DND-41 (cell line): Measurements from ENCODE around the gene HID1.

Source experiments
- ATAC-seq: fragments of 200-7000 bp; cut with Tn5 transposase; 3 replicates; pipeline ENCODE4 v1.9.1; 2021; ENCODE audit warnings: low read depth; ENCODE audit not compliant: insufficient read depth
- DNase-seq: peaks from one replicate; pipeline ENCODE4 v3.0.0-alpha.2; 2020
- H2AFZ ChIP-seq: 2 replicates; pipeline ENCODE4 v1.6.0; 2012; ENCODE audit warnings: low read depth, low read length
- H3K27ac ChIP-seq: 2 replicates; pipeline ENCODE4 v1.5.1; 2012; ENCODE audit warnings: low read length, inconsistent platforms
- H3K27me3 ChIP-seq: fragments of 200-600 bp; sonication (generic); 2 replicates; pipeline ENCODE4 v1.6.0; 2012; ENCODE audit warnings: low read length, mild to moderate bottlenecking, inconsistent platforms; ENCODE audit not compliant: insufficient read depth, poor library complexity
- H3K36me3 ChIP-seq: 2 replicates; pipeline ENCODE4 v1.5.1; 2012; ENCODE audit warnings: low read length, inconsistent platforms; ENCODE audit not compliant: insufficient read depth
- H3K4me1 ChIP-seq: 2 replicates; pipeline ENCODE4 v1.5.1; 2012; ENCODE audit warnings: mild to moderate bottlenecking, low read length; ENCODE audit not compliant: insufficient read depth
- H3K4me2 ChIP-seq: 2 replicates; pipeline ENCODE4 v1.6.0; 2012; ENCODE audit warnings: mild to moderate bottlenecking, moderate library complexity, low read length, inconsistent platforms; ENCODE audit not compliant: insufficient read depth
- H3K4me3 ChIP-seq, 2 experiments: fragments of 200-600 bp in 1 of 2; shearing (Covaris generic) in 1 of 2; 2 replicates each; pipeline ENCODE4 v1.5.1; 2012 to 2016; ENCODE audit warnings: inconsistent platforms in 2 of 2, low read length in 2 of 2, mild to moderate bottlenecking in 2 of 2, low read depth in 1 of 2, moderate library complexity in 1 of 2
- H3K79me2 ChIP-seq: 2 replicates; pipeline ENCODE4 v1.6.0; 2012; ENCODE audit warnings: low read length, inconsistent platforms; ENCODE audit not compliant: insufficient read depth
- H3K9ac ChIP-seq: 2 replicates; pipeline ENCODE4 v1.6.0; 2012; ENCODE audit warnings: low read depth, mild to moderate bottlenecking, inconsistent platforms, low read length, moderate library complexity
- H3K9me3 ChIP-seq: 2 replicates; pipeline ENCODE4 v1.5.1; 2012; ENCODE audit warnings: low read length, moderate library complexity, mild to moderate bottlenecking, inconsistent platforms; ENCODE audit not compliant: insufficient read depth, severe bottlenecking
- H4K20me1 ChIP-seq: 2 replicates; pipeline ENCODE4 v1.6.0; 2012; ENCODE audit warnings: low read length; ENCODE audit not compliant: insufficient read depth
- CTCF ChIP-seq: IDR thresholded peaks from 2 replicates; pipeline ENCODE4 v1.5.1; 2012; ENCODE audit warnings: borderline replicate concordance, low read length, moderate library complexity, mild to moderate bottlenecking; ENCODE audit not compliant: poor library complexity, severe bottlenecking; ENCODE audit errors: extremely low read depth
- EZH2 ChIP-seq: IDR thresholded peaks from 3 replicates; pipeline ENCODE4 v1.6.1; 2012; ENCODE audit warnings: borderline replicate concordance, low read depth, mild to moderate bottlenecking, moderate library complexity, low read length, inconsistent platforms; ENCODE audit not compliant: severe bottlenecking

The HID1 gene

GRCh38 chr17:74937064-74938051 is 35.2 kb downstream of the HID1 start:
- Histone ChIP-seq H3K79me2 (no peaks in the 10 kb centered on the region), H2AFZ (no peak overlapping the region), H3K4me2 (no peak overlapping the region), H4K20me1 (peaks cover 3% of the 10 kb centered on the region; the same call in 1 of the 2 replicates), H3K9ac (no peak overlapping the region), H3K4me1 (no peaks in the 10 kb centered on the region), H3K36me3 (no peaks in the 10 kb centered on the region), H3K9me3 (no peaks in the 10 kb centered on the region), H3K27me3 (peaks cover under 1% of the 10 kb centered on the region), H3K27ac (no peak overlapping the region), H3K4me3 (no peak overlapping the region)
- no peak for ATAC-seq
- DNase-seq, result no peak
- TF ChIP-seq CTCF (no peak), EZH2 (no peak)

DNA sequence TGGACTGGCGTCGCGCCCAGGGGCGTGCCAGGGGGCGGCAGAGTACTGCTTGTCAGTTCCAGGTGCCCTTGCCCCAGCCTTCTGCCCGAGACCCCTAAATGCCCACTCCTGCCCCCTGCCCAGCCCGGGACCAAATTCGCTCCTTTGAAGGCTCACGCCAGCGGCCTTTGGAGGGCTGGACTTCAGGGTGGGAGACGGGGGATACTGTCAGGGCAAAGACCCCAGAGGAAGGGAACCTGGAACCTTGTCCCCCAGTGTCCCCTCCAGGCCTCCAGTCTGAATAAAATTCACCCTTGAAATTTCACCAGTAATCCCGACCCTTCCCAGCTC is 36.1 kb downstream of the HID1 start:
- ATAC-seq, result no peak
- Histone ChIP-seq H3K4me2 (no peak overlapping the region), H3K27ac (no peak overlapping the region), H3K4me3 (no peak overlapping the region), H4K20me1 (peaks cover 3% of the 10 kb centered on the region; the same call in 1 of the 2 replicates), H3K9me3 (no peaks in the 10 kb centered on the region), H3K9ac (no peak overlapping the region), H3K36me3 (no peaks in the 10 kb centered on the region), H3K79me2 (no peaks in the 10 kb centered on the region), H3K4me1 (no peaks in the 10 kb centered on the region), H2AFZ (no peak overlapping the region), H3K27me3 (peaks cover 3% of the 10 kb centered on the region)
- TF ChIP-seq EZH2 (no peak), CTCF (no peak)
- DNase-seq, result no peak

DNA sequence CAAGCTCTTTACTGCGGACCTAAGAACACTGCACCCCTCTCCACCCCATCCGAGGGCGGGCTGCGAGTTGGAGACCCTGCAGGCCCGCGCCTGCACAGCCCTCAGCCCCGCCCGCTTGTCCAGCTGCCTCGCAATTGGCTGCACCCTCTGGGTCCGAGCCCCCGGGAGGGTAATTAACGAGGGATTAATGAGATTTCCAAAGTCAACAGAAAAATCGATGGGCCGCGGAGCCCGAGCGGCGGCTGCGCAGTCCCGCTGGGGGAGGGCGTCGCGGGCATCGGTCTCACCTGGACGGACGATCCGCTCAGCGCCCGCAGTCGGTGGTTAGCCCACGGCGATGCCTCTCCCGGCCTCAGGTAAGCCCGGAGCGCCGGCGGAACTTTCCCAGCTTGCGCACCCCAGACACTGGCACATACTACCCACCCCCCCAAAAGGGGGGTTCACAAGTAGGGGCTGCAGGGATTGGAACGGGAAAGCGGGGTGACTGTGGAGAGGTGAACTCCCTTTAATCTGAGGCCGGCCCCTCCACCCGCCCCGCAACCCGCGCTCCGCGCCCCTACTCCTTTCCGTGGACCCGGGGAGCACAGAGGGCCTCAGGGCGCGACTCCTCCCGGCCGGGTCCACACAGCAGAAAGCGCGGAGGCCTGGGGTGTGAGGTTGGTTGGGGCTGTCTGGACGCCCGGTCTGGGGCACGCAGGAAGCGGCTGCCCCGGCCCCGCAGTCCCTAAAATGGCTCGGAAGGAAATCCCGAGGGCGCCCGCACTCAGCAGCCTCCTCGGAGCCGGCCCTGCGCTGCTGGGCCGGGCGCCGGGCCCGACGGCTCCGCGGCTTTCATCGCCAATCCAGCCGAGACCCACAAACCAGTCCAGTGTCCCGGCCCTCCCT is 36.7 kb downstream of the HID1 start, which contains the start of gene OTOP3:
OTOP3 (plus strand) TSS at position 314 of the 885 bp plus-strand sequence; CDS start at position 338, 24 bp downstream.
- Histone ChIP-seq H3K27me3 (peaks cover 3% of the 10 kb centered on the region), H3K9ac (no peak within 1 kb of the TSS), H3K4me2 (no peak within 1 kb of the TSS), H3K4me3 (no peak within 1 kb of the TSS), H3K9me3 (no peaks in the 10 kb centered on the region), H3K79me2 (no peaks in the 10 kb centered on the region), H3K4me1 (no peaks in the 10 kb centered on the region), H4K20me1 (peaks cover 3% of the 10 kb centered on the region; the same call in 1 of the 2 replicates), H2AFZ (no peak within 1 kb of the TSS), H3K36me3 (no peaks in the 10 kb centered on the region), H3K27ac (no peak within 1 kb of the TSS)
- DNase-seq, result no peak
- no peak for ATAC-seq
- TF ChIP-seq EZH2 (no peak), CTCF (no peak)
